OCI-LY1 (cell line): ENCODE results near the gene GABRG3.
"Not testable (repeated sequence)": the region's sequence is repeated elsewhere in the genome, so short reads cannot be mapped to it uniquely, and the experiment has no call there.

Source experiments
- H2AFZ ChIP-seq: fragments of 200-600 bp; sonication (generic), shearing (Covaris generic); 2 replicates; pipeline ENCODE4 v1.6.0; 2014; ENCODE audit warnings: antibody characterized with exemption, mild to moderate bottlenecking, low read length
- H3F3A ChIP-seq: fragments of 200-600 bp; sonication (generic), shearing (Covaris generic); 2 replicates; pipeline ENCODE4 v1.6.0; 2014; ENCODE audit warnings: mild to moderate bottlenecking, antibody characterized with exemption, low read length, moderate library complexity; ENCODE audit not compliant: insufficient read depth
- H3K27ac ChIP-seq: fragments of 200-600 bp; sonication (generic); 2 replicates; pipeline ENCODE4 v1.5.1; 2014; ENCODE audit warnings: low read length, mixed run types, mild to moderate bottlenecking, low read depth; ENCODE audit not compliant: poor library complexity, severe bottlenecking
- H3K27me3 ChIP-seq: fragments of 200-600 bp; sonication (generic); 2 replicates; pipeline ENCODE4 v1.6.0; 2014; ENCODE audit warnings: antibody characterized with exemption, mild to moderate bottlenecking, low read length, moderate library complexity; ENCODE audit not compliant: insufficient read depth
- H3K36me3 ChIP-seq: fragments of 200-600 bp; sonication (generic); 2 replicates; pipeline ENCODE4 v1.6.1; 2014; ENCODE audit warnings: mild to moderate bottlenecking, antibody characterized with exemption, low read length, moderate library complexity, mixed read lengths; ENCODE audit not compliant: insufficient read depth
- H3K4me1 ChIP-seq: fragments of 200-600 bp; sonication (generic); 2 replicates; pipeline ENCODE4 v1.5.1; 2014; ENCODE audit warnings: mild to moderate bottlenecking, low read length, moderate library complexity; ENCODE audit not compliant: insufficient read depth, severe bottlenecking
- H3K4me2 ChIP-seq: fragments of 200-600 bp; sonication (generic), shearing (Covaris generic); 2 replicates; pipeline ENCODE4 v1.6.1; 2014; ENCODE audit warnings: low read length
- H3K4me3 ChIP-seq: fragments of 200-600 bp; sonication (generic); 2 replicates; pipeline ENCODE4 v1.5.1; 2014; ENCODE audit warnings: low read length, low read depth, mild to moderate bottlenecking, mixed read lengths; ENCODE audit not compliant: poor library complexity, severe bottlenecking
- H3K79me2 ChIP-seq: fragments of 200-600 bp; shearing (Covaris generic); 2 replicates; pipeline ENCODE4 v1.6.1; 2016; ENCODE audit warnings: mixed run types, low read length, mixed read lengths; ENCODE audit not compliant: insufficient read depth
- H3K9ac ChIP-seq: fragments of 200-600 bp; sonication (generic), shearing (Covaris generic); 2 replicates; pipeline ENCODE4 v1.6.1; 2014; ENCODE audit warnings: mild to moderate bottlenecking, low read length, mixed read lengths
- H3K9me2 ChIP-seq: fragments of 200-600 bp; sonication (generic), shearing (Covaris generic); 2 replicates; pipeline ENCODE4 v1.6.1; 2014; ENCODE audit warnings: low read depth, mild to moderate bottlenecking, low read length, mixed read lengths
- H3K9me3 ChIP-seq: fragments of 200-600 bp; shearing (Covaris generic); 2 replicates; pipeline ENCODE4 v1.6.1; 2014; ENCODE audit warnings: low read length, mixed read lengths
- H4K20me1 ChIP-seq: fragments of 200-600 bp; sonication (generic), shearing (Covaris generic); 2 replicates; pipeline ENCODE4 v1.6.0; 2016; ENCODE audit warnings: mild to moderate bottlenecking, low read length; ENCODE audit not compliant: insufficient read depth
- EZH2 ChIP-seq: fragments of 200-600 bp; sonication (generic), shearing (Covaris generic); IDR thresholded peaks from 2 replicates; pipeline ENCODE4 v1.8.0; 2017; ENCODE audit warnings: borderline replicate concordance, mixed run types, mild to moderate bottlenecking, antibody characterized with exemption, low read length, moderate library complexity, mixed read lengths
- TF ChIP-seq, protein P1 (sequence below): fragments of 200-600 bp; sonication (generic), shearing (Covaris generic); IDR thresholded peaks from 2 replicates; pipeline ENCODE4 v1.5.1; 2017; ENCODE audit warnings: mild to moderate bottlenecking, antibody characterized with exemption, low read length, moderate library complexity, mixed read lengths

The GABRG3 gene

DNA sequence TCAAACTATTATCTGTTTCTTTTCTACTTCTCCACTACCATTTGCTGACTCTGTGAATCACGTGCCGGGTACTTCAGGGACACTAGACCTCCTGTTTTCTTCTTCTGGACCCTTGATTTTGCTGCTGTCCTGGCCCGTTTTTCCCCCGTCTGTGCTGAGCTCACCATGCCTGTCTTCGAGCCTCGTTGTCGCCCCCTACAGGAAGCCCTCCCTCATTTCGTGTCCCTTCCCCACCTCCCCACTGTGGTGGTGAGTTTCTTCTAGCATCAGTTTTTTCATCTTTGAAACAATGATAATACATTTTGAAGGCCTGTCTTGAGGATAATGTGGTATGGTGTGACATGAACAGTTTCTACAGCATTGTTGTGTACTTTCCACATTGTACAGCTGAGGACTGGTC lies 12.8 kb downstream of the GABRG3 start:
- no peaks in the 10 kb centered on the region for H4K20me1 ChIP-seq
- H3K4me2 ChIP-seq = no peak overlapping the region
- no peaks in the 10 kb centered on the region for H3K9me2 ChIP-seq
- H3K79me2 ChIP-seq = no peaks in the 10 kb centered on the region
- no peaks in the 10 kb centered on the region for H3K9me3 ChIP-seq
- no peaks in the 10 kb centered on the region for H3K36me3 ChIP-seq
- H3F3A ChIP-seq = no peaks in the 10 kb centered on the region
- H3K9ac ChIP-seq = no peak overlapping the region
- no peaks in the 10 kb centered on the region for H3K27me3 ChIP-seq
- no peak overlapping the region for H3K4me3 ChIP-seq
- no peaks in the 10 kb centered on the region for H3K4me1 ChIP-seq
- H3K27ac ChIP-seq = no peak overlapping the region
- no peak for TF ChIP-seq EZH2
- TF ChIP-seq, protein P1, sequence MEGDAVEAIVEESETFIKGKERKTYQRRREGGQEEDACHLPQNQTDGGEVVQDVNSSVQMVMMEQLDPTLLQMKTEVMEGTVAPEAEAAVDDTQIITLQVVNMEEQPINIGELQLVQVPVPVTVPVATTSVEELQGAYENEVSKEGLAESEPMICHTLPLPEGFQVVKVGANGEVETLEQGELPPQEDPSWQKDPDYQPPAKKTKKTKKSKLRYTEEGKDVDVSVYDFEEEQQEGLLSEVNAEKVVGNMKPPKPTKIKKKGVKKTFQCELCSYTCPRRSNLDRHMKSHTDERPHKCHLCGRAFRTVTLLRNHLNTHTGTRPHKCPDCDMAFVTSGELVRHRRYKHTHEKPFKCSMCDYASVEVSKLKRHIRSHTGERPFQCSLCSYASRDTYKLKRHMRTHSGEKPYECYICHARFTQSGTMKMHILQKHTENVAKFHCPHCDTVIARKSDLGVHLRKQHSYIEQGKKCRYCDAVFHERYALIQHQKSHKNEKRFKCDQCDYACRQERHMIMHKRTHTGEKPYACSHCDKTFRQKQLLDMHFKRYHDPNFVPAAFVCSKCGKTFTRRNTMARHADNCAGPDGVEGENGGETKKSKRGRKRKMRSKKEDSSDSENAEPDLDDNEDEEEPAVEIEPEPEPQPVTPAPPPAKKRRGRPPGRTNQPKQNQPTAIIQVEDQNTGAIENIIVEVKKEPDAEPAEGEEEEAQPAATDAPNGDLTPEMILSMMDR = peak; percentile 65
- H2AFZ ChIP-seq = no peak overlapping the region

DNA sequence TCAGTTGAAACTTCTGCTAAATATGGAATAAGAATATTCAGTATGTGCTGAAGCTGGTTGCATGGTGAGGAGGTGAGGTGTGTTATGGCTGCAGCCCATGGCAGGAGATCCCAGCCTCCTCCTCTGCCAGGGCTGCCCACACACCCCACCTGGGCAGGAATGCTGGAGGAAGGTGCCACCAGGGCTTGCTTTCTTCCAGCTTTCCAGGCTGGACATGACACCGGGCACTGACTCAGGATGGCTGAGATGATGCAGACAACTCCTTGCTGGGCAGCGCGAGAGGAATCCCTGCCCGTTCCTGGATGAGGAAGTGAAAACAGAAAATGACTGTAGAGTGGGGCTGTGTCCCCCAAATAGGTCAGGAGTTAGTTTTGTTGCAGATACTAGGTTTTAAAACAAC lies 14.1 kb downstream of the GABRG3 start:
- H3F3A ChIP-seq = no peaks in the 10 kb centered on the region
- H3K4me1 ChIP-seq = no peaks in the 10 kb centered on the region
- no peak overlapping the region for H3K9ac ChIP-seq
- H3K4me2 ChIP-seq = no peak overlapping the region
- H3K9me2 ChIP-seq = no peaks in the 10 kb centered on the region
- TF ChIP-seq EZH2 = no peak
- TF ChIP-seq, protein P1 = no peak
- H4K20me1 ChIP-seq = no peaks in the 10 kb centered on the region
- no peak overlapping the region for H2AFZ ChIP-seq
- H3K79me2 ChIP-seq = no peaks in the 10 kb centered on the region
- no peaks in the 10 kb centered on the region for H3K9me3 ChIP-seq
- no peaks in the 10 kb centered on the region for H3K27me3 ChIP-seq
- H3K4me3 ChIP-seq = no peak overlapping the region
- no peak overlapping the region for H3K27ac ChIP-seq
- H3K36me3 ChIP-seq = no peaks in the 10 kb centered on the region

DNA sequence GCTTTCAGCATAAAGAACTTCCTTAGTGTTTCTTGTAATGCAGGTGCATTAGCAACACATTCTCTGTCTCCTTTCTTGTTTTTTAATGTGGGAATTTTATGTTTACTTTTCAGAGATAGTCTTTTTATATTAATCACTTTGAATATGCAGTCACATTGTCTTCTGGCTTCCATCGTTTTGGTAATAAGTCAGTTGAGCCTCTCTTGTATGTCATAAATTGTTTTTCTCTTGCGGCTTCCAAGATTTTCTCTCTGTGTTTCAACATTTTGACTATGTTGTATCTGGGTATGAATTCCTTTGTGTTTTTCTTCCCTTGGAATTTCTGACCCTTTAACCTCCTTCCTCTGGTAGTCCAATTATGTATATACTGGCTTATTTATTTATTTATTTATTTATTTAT lies 25.3 kb downstream of the GABRG3 start:
- Histone ChIP-seq H3K9ac (no peak overlapping the region), H4K20me1 (no peaks in the 10 kb centered on the region), H3K9me2 (no peaks in the 10 kb centered on the region), H3K9me3 (no peaks in the 10 kb centered on the region), H3K4me3 (no peak overlapping the region), H3K4me1 (no peaks in the 10 kb centered on the region), H3K4me2 (no peak overlapping the region), H3F3A (no peaks in the 10 kb centered on the region), H2AFZ (no peak overlapping the region), H3K79me2 (no peaks in the 10 kb centered on the region), H3K27me3 (no peaks in the 10 kb centered on the region), H3K27ac (no peak overlapping the region), H3K36me3 (no peaks in the 10 kb centered on the region)
- TF ChIP-seq EZH2 = no peak
- TF ChIP-seq, protein P1 = no peak

DNA sequence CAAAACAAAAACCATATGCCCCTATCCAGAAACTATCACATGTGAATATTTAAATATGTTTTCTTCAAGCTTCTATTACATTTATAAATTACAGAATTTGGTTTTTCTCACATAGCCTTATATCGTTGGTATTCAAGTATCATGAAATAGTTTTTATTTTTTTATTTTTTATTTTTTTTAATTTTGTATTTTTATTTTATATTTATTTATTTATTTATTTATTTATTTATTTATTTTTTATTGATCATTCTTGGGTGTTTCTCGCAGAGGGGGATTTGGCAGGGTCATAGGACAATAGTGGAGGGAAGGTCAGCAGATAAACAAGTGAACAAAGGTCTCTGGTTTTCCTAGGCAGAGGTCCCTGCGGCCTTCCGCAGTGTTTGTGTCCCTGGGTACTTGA lies 32.0 kb downstream of the GABRG3 start:
- H3K9ac ChIP-seq, H3K4me2 ChIP-seq, H3K4me3 ChIP-seq, H3K27me3 ChIP-seq, H3K4me1 ChIP-seq, H3F3A ChIP-seq, H2AFZ ChIP-seq, H3K9me2 ChIP-seq, H3K79me2 ChIP-seq, H4K20me1 ChIP-seq, H3K9me3 ChIP-seq, H3K27ac ChIP-seq, H3K36me3 ChIP-seq: not testable (repeated sequence)

DNA sequence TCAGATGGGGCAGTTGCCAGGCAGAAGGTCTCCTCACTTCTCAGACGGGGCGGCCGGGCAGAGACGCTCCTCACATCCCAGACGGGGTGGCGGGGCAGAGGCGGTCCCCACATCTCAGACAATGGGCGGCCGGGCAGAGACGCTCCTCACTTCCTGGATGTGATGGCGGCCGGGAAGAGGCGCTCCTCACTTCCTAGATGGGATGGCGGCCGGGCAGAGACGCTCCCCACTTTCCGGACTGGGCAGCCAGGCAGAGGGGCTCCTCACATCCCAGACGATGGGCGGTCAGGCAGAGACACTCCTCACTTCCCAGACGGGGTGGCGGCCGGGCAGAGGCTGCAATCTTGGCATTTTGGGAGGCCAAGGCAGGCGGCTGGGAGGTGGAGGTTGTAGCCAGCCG lies 33.2 kb downstream of the GABRG3 start:
- not testable (repeated sequence) for H3K79me2 ChIP-seq, H3K27ac ChIP-seq, H3K9ac ChIP-seq, H3K4me2 ChIP-seq, H4K20me1 ChIP-seq, H3K4me3 ChIP-seq, H3K9me3 ChIP-seq, H2AFZ ChIP-seq, H3F3A ChIP-seq, H3K36me3 ChIP-seq, H3K9me2 ChIP-seq, H3K27me3 ChIP-seq, H3K4me1 ChIP-seq
